ENCODE results near the gene ZNF563.

ZNF563 gene

GRCh38 chr19:12287958-12288500 is 45.4 kb downstream of the ZNF563 start:
- no peaks in the 10 kb centered on the region for H3K36me3 ChIP-seq (ENCODE audit: insufficient read depth, low read length)
- H4K20me1 ChIP-seq (ENCODE audit: insufficient read depth, low read length, poor library complexity, severe bottlenecking), result peaks cover 49% of the 10 kb centered on the region
- no peak overlapping the region for H3K4me3 ChIP-seq (ENCODE audit: low read length, poor library complexity, severe bottlenecking)
- H3K4me2 ChIP-seq (ENCODE audit: low read depth, low read length, poor library complexity, severe bottlenecking), result peak overlapping the region; percentile 15
- no peak overlapping the region for H3K9ac ChIP-seq (ENCODE audit: low read depth, low read length, poor library complexity, severe bottlenecking)
- H3K79me2 ChIP-seq (ENCODE audit: insufficient read depth, low read length), result peaks cover 98% of the 10 kb centered on the region
- H3K27me3 ChIP-seq (ENCODE audit: insufficient read depth, low read length, poor library complexity, severe bottlenecking), result no peaks in the 10 kb centered on the region
- H3K9me2 ChIP-seq (replicated peaks; ENCODE audit: low read depth, low read length), result no peaks in the 10 kb centered on the region
- H3K9me3 ChIP-seq (ENCODE audit: insufficient read depth, low read depth, low read length), result no peaks in the 10 kb centered on the region
- TF ChIP-seq EZH2phosphoT487 (IDR thresholded peaks at IDR 0.05; ENCODE audit: borderline replicate concordance) (no peak), CTCF (conservative IDR thresholded peaks at IDR 0.05; ENCODE audit: low read length) (no peak)
- H3K4me1 ChIP-seq (ENCODE audit: insufficient read depth, low read length, poor library complexity, severe bottlenecking), result peaks cover 28% of the 10 kb centered on the region
- no peaks in the 10 kb centered on the region for H3F3A ChIP-seq (ENCODE audit: low read depth)
- H2AFZ ChIP-seq (ENCODE audit: low read length), result no peak overlapping the region

GRCh38 chr19:12284631-12285030 is 48.8 kb downstream of the ZNF563 start:
- TF ChIP-seq EZH2phosphoT487 (IDR thresholded peaks at IDR 0.05; ENCODE audit: borderline replicate concordance), result no peak
- no peak for TF ChIP-seq CTCF (conservative IDR thresholded peaks at IDR 0.05; ENCODE audit: low read length)
- Histone ChIP-seq H3K79me2 (ENCODE audit: insufficient read depth, low read length) (peaks cover 97% of the 10 kb centered on the region), H3K27me3 (ENCODE audit: insufficient read depth, low read length, poor library complexity, severe bottlenecking) (no peaks in the 10 kb centered on the region), H3K9me3 (ENCODE audit: insufficient read depth, low read depth, low read length) (no peaks in the 10 kb centered on the region), H3K4me3 (ENCODE audit: low read length, poor library complexity, severe bottlenecking) (no peak overlapping the region), H3K9ac (ENCODE audit: low read depth, low read length, poor library complexity, severe bottlenecking) (no peak overlapping the region), H2AFZ (ENCODE audit: low read length) (no peak overlapping the region), H3F3A (ENCODE audit: low read depth) (no peaks in the 10 kb centered on the region; the same call in 1 of the 2 replicates), H3K9me2 (replicated peaks; ENCODE audit: low read depth, low read length) (no peaks in the 10 kb centered on the region), H3K4me2 (ENCODE audit: low read depth, low read length, poor library complexity, severe bottlenecking) (no peak overlapping the region), H4K20me1 (ENCODE audit: insufficient read depth, low read length, poor library complexity, severe bottlenecking) (peaks cover 50% of the 10 kb centered on the region), H3K36me3 (ENCODE audit: insufficient read depth, low read length) (no peaks in the 10 kb centered on the region), H3K4me1 (ENCODE audit: insufficient read depth, low read length, poor library complexity, severe bottlenecking) (peaks cover 10% of the 10 kb centered on the region)

- TF ChIP-seq CTCF (conservative IDR thresholded peaks at IDR 0.05; ENCODE audit: low read length) (no peak), EZH2phosphoT487 (IDR thresholded peaks at IDR 0.05; ENCODE audit: borderline replicate concordance) (no peak)
- peaks cover 6% of the 10 kb centered on the region for H3K4me1 ChIP-seq (ENCODE audit: insufficient read depth, low read length, poor library complexity, severe bottlenecking)
- no peaks in the 10 kb centered on the region for H3K9me2 ChIP-seq (replicated peaks; ENCODE audit: low read depth, low read length)
- H3K9me3 ChIP-seq (ENCODE audit: insufficient read depth, low read depth, low read length), result no peaks in the 10 kb centered on the region
- H3K36me3 ChIP-seq (ENCODE audit: insufficient read depth, low read length), result no peaks in the 10 kb centered on the region
- no peak overlapping the region for H3K4me3 ChIP-seq (ENCODE audit: low read length, poor library complexity, severe bottlenecking)
- no peaks in the 10 kb centered on the region for H3K27me3 ChIP-seq (ENCODE audit: insufficient read depth, low read length, poor library complexity, severe bottlenecking)
- no peak overlapping the region for H2AFZ ChIP-seq (ENCODE audit: low read length)
- no peak overlapping the region for H3K4me2 ChIP-seq (ENCODE audit: low read depth, low read length, poor library complexity, severe bottlenecking)
- H4K20me1 ChIP-seq (ENCODE audit: insufficient read depth, low read length, poor library complexity, severe bottlenecking), result peaks cover 52% of the 10 kb centered on the region
- peaks cover 97% of the 10 kb centered on the region for H3K79me2 ChIP-seq (ENCODE audit: insufficient read depth, low read length)
- no peak overlapping the region for H3K9ac ChIP-seq (ENCODE audit: low read depth, low read length, poor library complexity, severe bottlenecking)
- H3F3A ChIP-seq (ENCODE audit: low read depth), result no peaks in the 10 kb centered on the region; the same call in 1 of the 2 replicates
Observed at GRCh38 chr19:12284226-12284625, 49.2 kb downstream of the ZNF563 start.
